Adrenal gland (tissue), 5 donors: ENCODE results near the gene ST8SIA5.

Source experiments
- POLR2A ChIP-seq, 2 donors: fragments of 450-650 bp; IDR thresholded peaks; one replicate each; pipeline ENCODE4 v1.6.1; 2017; ENCODE audit warnings: antibody characterized with exemption in 2 of 2, mild to moderate bottlenecking in 2 of 2, moderate library complexity in 1 of 2
- TF ChIP-seq, protein P1 (sequence below), 6 experiments: fragments of 450-650 bp in 4 of 6; fragments of 200-600 bp in 2 of 6; sonication (generic) in 1 of 6; IDR thresholded peaks; 1 replicate in 5 of 6; 2 replicates in 1 of 6; pipeline versions ENCODE4 v1.5.1 to v1.8.0; 2016 to 2021; ENCODE audit warnings: antibody characterized with exemption in 6 of 6, mild to moderate bottlenecking in 2 of 6, moderate library complexity in 1 of 6
- donor health status: DM: no; HTN: no; CAD: no.

DNA sequence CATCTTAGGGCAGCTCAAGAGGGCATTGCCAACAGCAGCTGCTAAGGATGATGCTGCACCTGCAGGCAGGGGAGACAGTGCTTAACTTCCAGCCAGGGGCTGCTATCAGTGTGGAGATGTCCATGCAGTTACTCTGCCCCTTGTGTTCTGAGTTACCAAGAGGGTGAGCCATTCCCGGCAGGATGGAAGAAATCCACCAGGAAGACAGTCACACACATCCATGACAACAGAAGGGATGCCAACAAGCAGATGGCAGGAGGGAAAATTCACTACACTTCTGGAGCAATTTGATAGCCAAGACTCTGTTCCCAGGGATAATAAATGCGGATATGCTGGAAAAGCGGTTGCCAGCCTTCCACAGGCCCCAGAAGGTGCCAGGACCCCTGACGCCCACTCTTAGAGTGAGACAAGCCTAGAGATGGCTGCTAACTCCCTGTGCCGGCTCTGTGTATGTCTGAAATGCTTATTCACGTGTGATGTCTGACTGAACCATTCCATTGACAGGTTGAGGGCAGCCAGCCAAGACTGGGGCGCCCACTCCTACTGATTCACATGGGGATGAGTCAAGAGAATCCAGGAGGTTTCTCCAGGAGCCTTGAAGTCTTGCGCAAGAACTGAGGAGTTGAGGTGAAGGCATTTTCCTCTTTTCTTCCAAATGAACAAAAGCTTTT lies 124.3 kb downstream of the ST8SIA5 start:
- TF ChIP-seq, protein P1, sequence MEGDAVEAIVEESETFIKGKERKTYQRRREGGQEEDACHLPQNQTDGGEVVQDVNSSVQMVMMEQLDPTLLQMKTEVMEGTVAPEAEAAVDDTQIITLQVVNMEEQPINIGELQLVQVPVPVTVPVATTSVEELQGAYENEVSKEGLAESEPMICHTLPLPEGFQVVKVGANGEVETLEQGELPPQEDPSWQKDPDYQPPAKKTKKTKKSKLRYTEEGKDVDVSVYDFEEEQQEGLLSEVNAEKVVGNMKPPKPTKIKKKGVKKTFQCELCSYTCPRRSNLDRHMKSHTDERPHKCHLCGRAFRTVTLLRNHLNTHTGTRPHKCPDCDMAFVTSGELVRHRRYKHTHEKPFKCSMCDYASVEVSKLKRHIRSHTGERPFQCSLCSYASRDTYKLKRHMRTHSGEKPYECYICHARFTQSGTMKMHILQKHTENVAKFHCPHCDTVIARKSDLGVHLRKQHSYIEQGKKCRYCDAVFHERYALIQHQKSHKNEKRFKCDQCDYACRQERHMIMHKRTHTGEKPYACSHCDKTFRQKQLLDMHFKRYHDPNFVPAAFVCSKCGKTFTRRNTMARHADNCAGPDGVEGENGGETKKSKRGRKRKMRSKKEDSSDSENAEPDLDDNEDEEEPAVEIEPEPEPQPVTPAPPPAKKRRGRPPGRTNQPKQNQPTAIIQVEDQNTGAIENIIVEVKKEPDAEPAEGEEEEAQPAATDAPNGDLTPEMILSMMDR (IDR thresholded peaks at IDR 0.05), result no peak
- TF ChIP-seq POLR2A (IDR thresholded peaks at IDR 0.05), result no peak
